Peyer's patch (tissue), 4 donors: ENCODE results near the gene SMIM31.

Experiments
- POLR2A ChIP-seq, 2 donors: fragments of 450-650 bp; IDR thresholded peaks; one replicate each; pipeline ENCODE4 v1.5.1; 2017; ENCODE audit warnings: antibody characterized with exemption in 2 of 2, mild to moderate bottlenecking in 2 of 2, moderate library complexity in 2 of 2
- TF ChIP-seq, protein P1 (sequence below), 6 experiments: fragments of 450-650 bp in 4 of 6; fragments of 200-600 bp in 2 of 6; sonication (generic) in 1 of 6; IDR thresholded peaks; one replicate each; pipeline ENCODE4 v1.5.1; 2017 to 2019; ENCODE audit warnings: antibody characterized with exemption in 6 of 6, mild to moderate bottlenecking in 3 of 6, moderate library complexity in 1 of 6

DNA sequence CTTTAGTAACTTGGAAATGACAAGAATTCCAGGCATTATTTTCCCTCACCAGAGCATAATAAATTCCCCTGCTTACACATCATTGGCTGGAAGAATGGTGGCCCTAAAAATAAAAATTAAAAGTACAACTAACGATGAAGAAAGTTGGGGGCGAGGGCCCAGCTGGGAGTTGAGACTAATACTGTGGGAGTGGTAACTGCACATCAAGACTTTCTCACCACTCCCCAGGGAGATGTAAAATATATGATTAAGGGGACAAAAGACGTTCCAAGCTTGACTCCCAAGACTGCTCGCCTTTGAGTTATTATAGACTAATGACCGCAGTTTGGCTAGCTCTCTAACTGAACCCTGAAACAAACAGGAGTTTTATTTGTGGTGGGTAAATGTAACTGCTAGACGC lies 30.0 kb downstream of the SMIM31 start:
- TF ChIP-seq, protein P1, sequence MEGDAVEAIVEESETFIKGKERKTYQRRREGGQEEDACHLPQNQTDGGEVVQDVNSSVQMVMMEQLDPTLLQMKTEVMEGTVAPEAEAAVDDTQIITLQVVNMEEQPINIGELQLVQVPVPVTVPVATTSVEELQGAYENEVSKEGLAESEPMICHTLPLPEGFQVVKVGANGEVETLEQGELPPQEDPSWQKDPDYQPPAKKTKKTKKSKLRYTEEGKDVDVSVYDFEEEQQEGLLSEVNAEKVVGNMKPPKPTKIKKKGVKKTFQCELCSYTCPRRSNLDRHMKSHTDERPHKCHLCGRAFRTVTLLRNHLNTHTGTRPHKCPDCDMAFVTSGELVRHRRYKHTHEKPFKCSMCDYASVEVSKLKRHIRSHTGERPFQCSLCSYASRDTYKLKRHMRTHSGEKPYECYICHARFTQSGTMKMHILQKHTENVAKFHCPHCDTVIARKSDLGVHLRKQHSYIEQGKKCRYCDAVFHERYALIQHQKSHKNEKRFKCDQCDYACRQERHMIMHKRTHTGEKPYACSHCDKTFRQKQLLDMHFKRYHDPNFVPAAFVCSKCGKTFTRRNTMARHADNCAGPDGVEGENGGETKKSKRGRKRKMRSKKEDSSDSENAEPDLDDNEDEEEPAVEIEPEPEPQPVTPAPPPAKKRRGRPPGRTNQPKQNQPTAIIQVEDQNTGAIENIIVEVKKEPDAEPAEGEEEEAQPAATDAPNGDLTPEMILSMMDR (IDR thresholded peaks at IDR 0.05) = no peak
- TF ChIP-seq POLR2A (IDR thresholded peaks at IDR 0.05) = no peak
